Stimulated activated CD4-positive, alpha-beta T cell treated with anti-CD3 and anti-CD28 coated beads, Interleukin-12 subunit alpha, Interleukin-12 subunit beta, amount 100 ng/mL, for 4 hours (primary cell): ENCODE results near the gene C18orf63.

Source experiments
- DNase-seq: peaks from one replicate; pipeline ENCODE4 v3.0.0-alpha.2; 2020

Gene C18orf63

DNA sequence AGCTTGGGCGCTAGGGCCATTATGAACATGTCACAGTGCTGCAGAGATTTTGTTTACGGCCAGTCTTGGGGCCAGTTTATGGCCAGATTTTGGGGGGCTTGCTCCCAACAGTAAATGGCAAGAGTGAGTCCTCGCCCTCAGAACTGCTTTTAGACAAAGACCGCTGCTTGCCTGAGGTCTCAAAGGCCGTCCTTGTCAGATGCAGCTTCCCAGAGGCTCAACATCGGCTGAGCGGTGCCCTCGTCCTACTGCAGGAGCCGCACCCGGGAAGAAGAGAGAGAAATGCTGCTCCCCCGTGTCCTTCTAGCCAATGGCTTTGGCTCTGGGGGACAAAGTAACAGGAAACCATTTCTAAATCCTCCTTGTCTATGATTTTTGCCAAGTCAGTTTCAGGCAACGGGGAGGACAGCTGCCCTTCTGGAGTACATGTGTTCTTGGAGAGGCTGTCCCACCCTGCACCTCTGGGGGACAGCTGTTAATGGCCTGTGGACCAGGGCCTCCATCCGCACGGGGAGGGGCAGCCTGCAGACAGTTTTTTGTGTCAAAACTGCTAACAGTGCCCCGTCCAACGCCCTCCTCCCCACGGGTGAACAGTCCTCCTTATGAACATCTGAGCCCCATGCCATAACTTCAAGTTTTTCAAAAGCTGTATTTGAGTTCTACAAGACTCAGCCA is 66.1 kb downstream of the C18orf63 start:
- DNase-seq, result no peak

DNA sequence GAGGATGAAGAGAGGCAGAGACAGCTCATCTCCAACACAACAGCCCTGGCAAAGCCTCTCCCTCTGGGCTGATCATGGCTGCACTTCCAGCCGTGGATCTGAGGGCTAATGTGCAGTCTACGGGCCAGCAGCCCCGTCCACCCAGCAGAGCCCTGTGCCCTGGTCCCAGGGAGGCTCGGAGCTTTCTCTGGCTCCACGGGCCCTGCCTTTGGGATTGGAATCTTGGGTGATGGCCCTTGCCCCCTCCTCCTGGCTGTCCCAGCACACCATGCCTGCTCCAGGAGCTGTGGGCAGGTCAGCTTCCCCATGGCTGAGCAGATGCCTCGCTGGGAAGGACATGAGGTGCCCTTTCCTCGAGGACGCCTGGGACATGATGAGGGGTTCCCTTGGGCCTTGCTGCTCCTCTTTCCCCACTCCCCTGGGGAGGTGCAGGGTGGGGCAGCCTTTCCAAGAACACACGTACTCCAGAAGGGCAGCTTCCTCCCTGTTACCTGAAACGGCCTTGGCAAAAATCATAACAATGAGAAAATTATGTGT is 66.9 kb downstream of the C18orf63 start:
- no peak for DNase-seq

DNA sequence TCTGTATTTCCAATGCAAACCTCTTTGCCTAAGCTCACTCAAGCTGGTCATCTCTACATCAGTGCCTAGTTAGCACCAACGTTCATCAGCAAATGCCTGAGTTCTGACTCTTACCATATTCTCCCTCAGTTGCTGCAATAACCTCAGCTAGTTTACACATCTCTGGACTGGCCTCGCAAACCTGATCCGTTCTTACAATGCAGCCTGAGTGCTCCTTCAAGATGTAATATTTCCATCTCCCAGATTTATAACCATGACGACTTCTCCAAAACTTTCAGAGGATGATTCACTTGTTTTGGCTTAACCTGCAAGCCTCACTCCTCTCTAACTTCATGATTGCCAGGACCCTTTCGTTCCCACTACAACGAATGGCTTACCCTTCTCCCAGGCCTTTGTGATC is 71.7 kb downstream of the C18orf63 start:
- no peak for DNase-seq

DNA sequence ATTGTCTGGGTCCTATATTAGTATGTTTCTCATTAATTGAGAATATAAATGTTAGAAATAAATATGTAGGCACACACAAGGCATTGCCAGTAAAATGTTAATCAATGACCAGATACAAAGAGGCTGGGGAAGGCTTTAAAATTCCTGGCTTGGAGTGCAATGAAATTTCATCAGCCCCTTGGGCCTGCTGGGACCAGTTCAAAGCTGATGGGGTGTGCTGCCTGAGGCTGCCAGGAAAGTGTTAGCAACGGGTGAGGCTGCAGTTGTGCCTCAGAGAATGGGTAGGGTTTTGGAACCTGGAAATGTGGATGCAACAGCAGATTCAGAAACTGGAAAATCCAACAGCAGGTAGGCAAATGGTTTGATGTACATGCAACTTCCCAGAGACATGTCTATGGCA is 72.6 kb downstream of the C18orf63 start:
- DNase-seq, result no peak

DNA sequence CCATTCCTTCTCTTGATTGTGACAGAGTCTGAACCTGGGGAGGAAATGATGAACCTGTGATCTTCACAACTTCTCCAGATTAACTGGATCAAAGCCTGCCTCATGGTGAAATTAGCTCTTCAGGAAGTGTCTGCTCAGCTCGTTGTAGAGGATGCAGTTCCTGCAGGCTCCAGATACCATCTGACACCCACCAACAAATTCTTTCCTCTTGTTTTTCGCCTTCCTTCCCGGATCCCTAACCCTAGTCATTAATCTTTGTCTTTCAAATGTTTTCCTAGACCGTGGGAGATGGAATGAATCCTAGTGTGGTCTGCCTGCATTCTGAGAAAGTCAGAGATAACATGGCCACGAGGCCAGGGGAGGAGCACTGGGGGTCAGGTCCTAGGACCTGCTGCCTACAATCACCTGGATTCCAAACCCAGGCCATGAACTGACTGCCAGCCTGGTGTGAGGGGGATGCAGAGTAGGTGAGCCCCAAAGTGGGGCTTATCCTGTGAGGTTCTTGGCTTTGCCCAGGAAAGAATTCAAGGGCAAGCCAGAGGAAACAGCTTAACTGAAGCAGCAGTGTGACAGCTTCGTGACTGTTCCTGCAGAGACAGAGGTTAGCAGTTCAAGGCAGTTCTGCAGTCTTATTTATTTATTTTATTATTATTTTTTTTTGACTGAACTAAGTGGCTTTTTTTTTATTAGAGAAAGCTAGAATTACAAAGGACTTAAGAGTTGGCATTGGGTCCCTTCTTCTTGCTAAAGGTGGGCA is 73.7 kb downstream of the C18orf63 start:
- DNase-seq, result no peak

DNA sequence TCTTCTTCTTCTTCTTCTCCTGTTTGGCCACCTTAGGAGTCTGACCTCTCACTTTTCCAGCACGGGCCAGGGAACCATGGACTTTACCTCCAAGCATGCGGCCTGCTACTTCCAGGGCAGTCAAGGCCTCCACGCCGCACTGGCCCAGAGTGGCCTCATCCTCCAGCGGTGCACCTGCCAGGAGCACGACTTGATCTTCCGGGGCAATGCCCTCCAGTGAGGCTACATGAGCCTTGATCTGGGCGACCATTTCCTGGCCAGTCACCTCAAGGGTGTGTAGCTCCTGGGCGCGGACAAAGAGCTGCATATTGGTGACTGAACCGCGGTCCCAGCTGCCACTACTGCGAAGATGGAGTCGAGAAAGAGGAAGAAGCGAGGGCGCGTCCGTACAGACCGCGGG is 74.4 kb downstream of the C18orf63 start:
- DNase-seq, result no peak

DNA sequence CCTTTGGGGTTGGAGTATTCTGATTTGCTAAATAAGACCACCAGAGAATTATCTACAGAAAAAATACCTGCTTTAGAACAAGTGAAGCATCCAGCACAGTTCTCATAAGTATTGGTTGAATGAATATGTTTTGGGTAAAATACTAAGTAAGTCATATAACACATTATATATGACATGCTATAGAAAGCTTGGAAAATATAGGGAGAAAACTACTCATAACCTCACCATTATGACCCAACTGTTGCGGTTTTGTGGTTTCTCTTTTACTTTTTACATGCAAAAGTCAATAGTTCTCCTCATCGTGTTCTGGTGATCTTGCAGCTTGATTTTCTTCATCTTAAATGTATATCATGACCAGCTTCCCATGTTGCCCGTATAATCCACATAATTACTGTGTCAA is 75.3 kb downstream of the C18orf63 start:
- no peak for DNase-seq

DNA sequence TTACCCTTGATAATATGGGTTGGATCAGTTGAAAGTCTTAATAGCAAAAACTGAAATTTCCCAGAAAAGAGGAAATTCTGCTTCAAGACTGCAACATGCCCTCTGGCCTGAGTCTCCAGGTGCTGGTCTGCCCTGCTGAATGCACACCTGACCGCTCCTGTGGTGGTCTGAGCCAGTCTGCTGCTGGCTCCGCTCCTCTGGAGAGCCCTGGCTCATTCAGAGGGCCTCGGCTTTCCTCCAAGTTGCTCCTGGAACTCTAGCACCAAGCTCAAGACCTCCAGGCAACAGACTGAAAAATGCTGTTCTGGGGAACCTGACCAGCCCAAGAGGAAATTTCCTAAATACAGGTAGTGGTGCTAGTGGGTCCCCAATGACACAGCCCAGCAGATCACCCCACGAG is 76.7 kb downstream of the C18orf63 start:
- no peak for DNase-seq

DNA sequence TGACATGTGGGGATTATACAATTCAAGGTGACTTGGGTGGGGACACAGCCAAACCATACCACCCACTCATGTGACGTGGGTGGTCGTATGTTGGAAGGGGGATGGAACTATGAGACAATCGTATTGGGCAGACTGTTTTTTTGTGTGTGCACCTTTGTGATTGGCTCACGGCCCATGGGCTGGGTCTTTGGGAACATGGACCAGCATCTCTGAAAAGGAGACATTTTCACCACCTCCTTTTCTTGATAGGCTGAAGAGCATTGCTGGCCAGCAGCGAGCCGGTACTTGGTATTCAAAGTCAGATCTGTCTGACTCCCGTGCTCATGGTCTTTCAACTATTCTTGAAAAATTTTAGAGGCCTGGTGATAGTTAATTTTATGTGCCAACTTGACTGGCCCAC is 79.4 kb downstream of the C18orf63 start:
- no peak for DNase-seq

DNA sequence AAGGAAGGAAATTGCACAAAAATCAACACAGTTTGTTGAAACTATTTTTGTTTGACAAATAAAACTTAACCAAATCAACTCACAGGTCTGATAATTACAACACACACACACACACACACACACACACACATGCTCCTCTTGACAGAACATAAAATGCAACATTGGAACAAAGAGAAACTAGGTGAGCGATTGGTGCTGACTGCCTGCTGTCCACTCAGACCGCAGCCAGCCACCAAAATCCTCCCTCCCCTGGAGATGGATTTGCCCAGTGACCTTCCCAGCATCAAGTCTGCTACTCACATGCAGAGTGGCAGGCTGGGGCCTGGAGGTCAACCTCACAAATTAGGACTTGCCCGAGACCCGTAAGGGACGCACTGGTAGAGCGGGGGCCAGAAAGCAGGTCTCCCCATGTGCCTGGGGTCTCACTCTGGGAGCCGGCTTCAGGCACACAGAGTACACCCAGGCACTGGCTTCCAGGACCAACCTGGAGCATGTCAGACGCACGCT is 80.1 kb downstream of the C18orf63 start:
- no peak for DNase-seq

DNA sequence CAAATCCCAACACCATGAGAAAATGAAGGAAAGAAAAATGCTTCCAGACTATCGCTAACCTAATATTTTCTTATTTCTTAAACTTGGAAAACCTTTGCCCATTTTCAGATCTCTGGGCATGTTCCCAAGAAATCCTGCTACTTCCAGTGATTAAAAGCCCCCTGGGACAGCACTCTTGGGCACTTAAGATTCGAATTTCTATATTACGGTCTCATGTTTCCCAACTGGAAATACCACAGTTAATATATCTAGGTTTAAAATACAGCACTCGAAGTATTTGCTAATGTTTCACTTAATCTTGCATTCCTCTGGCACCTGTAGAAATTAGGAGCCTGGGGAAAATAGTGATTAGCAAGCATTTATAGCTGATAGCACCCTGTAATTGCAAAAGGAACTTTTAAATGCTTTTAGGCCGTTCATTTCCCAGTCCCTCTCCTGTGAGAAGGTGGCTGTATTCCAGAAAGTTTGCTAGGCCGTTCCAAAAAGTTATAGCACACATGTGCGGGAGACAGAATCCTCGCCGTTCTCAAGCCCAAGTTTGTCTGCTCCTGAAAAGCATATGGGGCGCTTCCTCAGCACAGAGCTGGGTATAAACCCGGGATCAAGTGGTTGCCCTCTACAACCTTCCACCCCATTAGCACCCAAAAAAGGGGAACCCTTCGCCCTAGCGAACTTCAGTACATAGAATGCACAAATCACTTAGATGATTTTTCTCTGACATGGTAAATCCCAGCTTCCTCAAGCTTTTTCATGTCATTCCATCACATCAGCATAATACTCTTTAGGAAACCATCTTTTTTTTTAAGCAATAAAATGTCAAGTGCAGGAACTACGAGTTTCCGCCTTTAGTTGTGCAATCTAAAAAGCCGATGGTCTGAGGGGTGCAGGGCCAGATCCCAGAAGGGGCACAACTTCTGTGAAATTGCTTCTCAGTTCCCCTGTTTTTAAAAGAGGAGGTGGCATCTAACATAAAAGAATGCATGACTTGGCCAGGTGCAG is 80.8 kb downstream of the C18orf63 start:
- no peak for DNase-seq

DNA sequence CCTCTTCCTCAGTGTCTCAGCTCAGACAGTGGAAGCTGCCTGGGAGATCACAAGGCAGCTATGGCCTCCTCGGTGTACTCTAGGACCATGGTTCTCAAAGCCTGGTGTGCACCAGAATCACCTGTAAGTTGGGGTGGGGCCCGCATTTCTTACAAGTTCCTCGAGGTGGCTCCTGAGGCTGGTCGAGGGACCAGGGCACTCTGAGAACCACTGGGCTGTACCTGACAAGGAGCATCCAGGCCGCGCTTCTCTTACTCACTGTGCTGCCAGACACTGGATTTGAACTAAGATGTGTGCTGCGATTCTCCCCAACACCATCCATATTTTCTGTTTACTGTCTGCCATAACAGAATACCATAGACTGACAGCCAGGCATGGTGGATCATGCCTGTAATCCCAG is 81.9 kb downstream of the C18orf63 start:
- DNase-seq, result no peak

DNA sequence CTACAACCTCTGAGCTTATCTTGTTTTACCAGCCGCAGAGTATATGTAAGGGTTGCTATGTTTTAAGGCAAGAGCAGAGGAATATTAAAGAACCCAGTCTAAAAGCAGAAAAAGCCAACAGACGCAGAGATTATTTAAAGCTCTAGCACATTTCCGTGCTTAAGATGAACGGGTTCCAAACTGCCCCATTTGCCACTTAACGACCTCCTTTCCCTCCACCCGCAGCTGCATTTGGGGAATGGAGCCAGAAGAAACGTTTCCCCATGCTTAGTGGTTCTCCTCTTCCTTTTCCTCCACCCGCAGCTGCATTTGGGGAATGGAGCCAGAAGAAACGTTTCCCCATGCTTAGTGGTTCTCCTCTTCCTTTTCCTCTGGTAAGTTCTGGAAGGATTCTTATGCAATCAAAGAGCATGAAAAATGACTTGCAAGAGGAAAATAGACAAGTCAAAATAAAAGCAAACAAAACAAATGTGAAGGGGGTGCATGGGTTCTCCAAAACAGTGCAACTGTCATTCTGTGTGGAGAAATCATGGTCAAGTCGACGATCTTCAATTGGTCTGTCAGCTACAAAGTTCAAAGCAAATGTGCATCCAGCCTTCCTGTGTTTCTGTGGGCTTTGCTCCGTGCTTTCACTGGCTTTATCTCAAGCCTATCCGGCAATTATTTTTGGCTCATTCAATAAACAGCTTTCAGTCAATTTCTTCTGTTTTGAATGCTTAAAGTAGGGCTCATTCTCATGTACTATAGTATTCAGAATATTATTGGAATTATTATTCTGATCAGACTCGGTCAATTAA is 83.7 kb downstream of the C18orf63 start:
- no peak for DNase-seq

DNA sequence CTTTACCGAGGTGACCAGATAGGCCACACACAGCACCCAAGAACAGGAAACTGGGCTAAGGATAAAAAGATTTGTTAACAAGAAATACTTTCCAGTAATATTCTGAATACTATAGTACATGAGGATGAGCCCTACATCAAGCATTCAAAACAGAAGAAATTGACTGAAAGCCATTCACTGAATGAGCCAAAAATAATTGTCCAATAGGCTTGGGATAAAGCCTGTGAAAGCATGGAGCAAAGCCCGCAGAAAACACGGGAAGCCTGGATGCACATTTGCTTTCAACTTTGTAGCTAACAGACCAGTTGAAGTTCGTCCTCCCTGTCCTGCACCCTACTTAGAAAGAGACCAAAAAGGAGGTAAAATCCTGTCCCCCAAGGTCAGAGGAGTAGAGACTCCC is 85.2 kb downstream of the C18orf63 start:
- no peak for DNase-seq

DNA sequence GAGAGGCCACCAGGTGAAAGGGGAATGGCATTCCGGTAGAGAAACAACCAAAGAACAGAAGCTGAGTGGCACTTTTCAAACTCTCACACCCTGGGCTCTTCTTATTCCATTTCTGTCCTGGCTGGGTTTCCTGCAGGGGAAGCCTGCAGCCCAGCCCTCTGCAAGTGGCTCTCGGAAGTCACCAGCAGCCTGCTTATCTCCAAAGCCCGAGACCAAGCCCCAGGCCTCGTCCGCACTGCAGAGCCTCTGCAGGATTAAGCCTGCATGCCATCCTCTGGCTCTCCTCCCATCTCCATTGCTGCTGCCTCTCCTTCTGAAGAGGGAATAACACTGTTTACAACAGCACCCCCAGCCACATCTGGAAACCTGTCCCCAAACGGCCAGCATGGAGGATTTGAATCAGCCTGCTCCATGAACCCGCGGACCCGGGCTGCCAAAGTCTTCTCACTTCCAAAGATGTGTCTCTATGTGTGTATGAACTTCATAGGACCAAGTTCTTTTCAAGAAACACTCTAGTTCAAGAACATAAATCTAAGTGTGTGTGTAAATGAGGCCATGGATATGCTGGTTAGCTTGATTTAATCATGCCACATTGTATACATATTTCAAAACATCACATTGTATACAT is 87.3 kb downstream of the C18orf63 start:
- no peak for DNase-seq

DNA sequence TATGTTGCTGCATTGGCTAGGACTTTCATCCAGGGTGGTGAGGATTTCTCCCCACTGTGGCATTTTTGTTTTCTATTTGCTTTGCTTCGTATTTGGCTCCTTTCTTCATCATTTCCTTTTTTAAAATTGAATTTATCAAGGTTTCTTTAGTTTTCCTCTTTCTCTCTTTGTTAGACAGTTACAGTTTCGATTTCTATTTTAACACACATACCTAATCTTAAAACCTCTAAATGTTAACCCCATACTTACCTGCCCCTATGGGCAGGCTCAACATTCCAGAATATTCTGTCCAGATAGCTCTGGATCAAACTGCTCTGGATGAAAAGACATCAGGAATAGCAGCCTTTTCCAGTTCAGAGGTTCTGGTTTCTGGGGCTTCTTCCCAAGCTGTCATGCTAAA is 92.2 kb downstream of the C18orf63 start:
- DNase-seq, result no peak
